HG03521 (cell line): ENCODE measurements around the gene SLC26A11.

Experiments
- ATAC-seq: cut with Tn5 transposase; IDR thresholded peaks from one replicate; pipeline ENCODE4 v1.9.1; 2021; ENCODE audit warnings: mild to moderate bottlenecking, moderate library complexity; ENCODE audit not compliant: unreplicated experiment

SLC26A11 gene

DNA sequence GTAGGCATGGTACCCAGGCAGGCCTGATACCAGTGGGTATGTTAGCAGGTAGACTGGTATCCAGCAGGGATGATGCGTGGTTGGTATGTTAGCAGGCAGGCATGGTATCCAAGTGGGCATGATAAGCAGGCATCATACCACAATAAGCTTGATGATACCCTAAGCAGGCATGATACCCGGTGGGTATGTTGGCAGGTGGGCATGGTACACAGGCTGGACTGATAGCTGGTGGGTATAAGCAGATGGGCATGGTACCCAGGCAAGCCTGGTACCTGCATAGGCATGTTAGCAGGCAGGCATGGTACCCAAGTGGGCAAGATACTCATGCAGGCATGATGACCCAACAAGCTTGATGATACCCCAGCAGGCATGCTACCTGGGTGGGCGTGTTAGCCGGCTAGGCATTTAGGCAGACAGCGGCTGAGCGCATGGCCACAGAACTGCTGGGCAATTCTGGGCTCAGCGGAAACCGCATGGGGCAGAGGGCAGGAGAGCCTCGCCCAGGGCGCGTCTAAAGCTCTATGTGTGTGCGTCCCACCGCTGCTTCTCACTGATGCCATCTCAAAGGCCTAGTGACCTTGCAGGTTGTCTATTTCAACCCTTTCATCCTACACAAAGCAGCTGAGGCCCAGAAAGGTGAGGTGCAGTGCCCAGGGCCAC, 2.4 kb upstream of the SLC26A11 start:
- ATAC-seq: no peak

DNA sequence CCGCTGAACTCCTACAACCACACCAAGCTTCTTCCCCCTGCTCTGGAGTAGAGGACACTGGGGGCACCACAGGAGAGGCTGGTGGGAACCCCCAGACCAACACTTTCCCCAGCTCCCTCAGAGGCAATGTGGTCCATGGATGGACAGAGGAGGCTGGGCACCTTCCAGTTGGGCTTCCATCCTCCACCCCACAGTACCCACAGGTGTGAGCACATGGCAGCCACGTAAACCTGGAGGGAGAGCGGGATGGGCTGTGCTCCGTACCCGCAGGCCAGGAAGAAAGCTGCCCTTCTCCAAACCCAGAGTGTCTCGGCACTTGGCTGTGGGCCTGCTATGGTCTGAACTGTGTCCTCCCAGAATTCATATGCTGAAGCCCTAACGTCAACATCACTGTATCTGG, 1.8 kb upstream of the SLC26A11 start:
- no peak for ATAC-seq

DNA sequence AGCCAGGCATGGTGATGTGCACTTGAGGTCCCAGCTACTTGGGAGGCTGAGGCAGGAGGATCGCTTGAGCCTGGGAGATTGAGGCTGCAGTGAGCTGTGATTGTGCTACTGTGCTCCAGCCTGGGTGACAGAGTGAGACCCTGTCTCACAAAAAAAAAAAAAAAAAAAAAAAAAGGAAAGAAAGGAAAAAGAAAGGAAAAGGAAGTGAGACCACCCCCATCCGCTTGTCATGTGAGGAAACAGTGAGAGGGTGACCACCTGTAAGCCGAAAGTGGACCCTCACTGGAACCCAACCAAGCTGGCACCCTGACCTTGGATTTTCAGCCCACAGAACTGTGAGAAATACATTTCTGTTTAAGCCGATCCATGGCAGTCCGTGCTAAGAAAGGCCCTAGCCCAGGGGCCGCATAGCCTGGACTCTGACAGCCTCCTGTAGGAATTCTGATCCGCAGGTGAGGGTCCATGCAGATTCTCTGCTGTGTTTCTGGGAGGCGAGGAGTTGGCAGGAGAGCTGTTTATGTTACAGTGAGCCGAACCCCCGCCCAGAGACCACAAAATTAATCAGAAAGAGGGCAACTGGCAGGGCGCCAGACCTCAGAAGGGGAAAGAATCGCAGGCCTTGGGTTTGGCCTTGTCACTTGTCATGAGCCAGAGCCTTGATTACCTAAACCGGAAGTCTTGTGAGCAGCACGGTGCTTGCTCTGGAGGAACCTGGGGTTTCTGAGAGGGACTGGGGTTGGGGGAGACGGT, 1.0 kb upstream of the SLC26A11 start:
- ATAC-seq: no peak

DNA sequence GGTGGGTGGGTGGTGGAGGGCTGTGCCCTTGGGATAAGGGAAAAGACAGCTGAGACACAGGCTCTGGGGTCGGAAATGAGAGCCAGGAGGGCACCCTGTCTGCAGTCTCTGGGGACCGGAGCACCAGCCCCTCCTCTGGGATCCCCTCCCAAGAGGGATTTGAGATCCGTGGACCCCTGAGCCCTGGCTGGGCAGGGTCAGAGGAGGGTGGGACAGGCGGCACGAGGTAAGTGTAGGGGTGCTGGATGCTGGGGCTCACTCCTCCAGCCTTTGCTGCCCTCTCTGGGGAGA, 519 bp upstream of the SLC26A11 start:
- no peak for ATAC-seq

DNA sequence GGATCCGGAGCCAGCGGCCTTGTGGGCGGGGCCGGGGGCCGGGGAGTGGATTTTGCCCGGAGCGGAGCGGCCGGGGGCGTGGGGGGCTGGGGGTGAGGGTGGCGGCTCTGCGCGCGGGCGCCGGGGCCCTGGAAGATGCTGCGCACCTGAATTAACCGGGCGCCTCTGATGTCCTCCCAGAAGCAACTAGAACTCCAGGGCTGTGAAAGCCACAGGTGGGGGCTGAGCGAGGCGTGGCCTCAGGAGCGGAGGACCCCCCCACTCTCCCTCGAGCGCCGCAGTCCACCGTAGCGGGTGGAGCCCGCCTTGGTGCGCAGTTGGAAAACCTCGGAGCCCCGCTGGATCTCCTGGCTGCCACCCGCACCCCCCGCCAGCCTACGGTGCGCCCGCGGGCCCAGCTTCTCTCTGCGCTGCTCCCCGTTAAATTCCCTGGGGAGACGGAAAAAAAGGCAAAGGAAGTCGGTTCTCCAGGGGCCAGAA, 549 bp downstream of the SLC26A11 start:
- no peak for ATAC-seq

DNA sequence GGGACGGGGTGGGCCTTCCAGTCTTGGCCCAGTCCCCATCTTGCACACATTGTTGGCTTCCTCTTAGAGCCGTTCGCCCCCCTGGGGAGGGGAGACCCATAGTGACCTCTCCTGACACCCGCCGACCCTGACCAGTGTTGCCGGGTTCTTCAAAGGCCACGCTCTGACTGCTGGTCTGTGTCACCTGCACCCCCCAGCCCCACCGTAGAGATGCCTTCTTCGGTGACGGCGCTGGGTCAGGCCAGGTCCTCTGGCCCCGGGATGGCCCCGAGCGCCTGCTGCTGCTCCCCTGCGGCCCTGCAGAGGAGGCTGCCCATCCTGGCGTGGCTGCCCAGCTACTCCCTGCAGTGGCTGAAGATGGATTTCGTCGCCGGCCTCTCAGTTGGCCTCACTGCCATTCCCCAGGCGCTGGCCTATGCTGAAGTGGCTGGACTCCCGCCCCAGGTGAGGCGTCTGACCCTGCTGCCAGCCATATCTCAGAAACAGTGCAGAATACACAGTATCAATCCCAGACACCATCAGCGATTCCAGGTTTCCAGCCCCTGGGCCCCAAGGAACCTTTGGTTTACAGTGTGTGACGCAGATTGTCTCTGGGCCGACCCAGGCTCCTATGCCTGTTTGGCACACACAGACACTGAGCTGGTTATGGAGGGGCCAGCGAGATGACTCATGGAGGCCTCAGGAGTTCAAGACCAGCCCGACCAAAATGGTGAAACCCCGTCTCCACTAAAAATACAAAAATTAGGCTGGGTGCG, 1.3 kb downstream of the SLC26A11 start:
- ATAC-seq: no peak

DNA sequence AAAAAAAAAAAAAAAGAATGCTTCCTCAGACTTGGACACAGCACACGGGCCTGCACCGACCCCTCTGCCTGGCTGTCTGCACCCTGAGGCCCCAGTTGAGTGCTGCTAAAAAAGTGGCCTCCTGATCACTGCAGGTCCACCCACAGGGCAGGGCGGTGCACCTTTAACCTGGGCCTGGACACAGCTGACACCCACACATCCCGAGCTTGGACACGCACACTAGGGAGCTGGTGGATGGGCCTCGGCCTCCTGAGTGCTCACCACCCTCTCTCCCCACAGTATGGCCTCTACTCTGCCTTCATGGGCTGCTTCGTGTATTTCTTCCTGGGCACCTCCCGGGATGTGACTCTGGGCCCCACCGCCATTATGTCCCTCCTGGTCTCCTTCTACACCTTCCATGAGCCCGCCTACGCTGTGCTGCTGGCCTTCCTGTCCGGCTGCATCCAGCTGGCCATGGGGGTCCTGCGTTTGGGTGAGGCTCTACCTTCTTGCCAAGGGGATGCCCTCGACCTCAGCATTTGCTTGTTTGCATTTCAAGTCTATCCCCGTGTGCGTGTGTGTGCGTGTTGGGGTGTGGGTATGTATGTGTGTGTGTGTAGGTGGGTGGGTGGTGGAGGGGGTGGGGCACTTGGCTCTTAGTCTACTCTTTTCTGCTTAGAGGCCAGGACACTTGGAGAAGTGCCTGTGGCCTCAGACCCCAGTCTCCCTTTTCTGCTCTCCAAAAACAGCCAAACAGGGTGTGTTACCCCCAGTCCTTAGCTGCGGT, 2.3 kb downstream of the SLC26A11 start:
- ATAC-seq: no peak

DNA sequence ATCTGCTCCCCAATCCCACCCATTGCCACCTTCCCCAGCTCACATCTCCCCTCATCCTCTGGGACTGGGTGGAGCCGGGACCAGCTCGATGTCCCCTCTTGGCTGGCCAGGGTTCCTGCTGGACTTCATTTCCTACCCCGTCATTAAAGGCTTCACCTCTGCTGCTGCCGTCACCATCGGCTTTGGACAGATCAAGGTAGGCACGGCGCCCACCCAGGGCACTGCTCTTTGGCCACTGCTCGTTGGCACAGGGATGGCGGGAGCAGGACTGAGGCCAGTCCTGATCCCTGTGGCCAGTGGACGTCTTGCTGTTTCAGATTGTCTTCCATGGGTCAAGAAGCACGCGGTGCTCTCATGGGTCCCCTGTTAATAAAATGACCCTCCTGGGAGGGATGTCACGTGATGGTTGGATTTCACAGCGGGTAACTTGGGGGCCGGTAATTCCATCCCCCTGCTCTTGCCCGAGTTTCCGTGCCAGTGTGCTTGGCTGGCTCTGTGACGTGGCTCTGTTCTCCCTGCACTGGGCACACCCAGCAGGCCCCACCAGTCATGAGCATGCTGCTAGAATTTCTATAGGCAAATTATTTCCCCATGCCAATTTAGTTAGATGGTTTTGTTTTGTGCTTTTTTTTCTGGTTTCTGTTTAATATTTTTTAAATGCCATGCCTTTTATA, 3.1 kb downstream of the SLC26A11 start:
- no peak for ATAC-seq

DNA sequence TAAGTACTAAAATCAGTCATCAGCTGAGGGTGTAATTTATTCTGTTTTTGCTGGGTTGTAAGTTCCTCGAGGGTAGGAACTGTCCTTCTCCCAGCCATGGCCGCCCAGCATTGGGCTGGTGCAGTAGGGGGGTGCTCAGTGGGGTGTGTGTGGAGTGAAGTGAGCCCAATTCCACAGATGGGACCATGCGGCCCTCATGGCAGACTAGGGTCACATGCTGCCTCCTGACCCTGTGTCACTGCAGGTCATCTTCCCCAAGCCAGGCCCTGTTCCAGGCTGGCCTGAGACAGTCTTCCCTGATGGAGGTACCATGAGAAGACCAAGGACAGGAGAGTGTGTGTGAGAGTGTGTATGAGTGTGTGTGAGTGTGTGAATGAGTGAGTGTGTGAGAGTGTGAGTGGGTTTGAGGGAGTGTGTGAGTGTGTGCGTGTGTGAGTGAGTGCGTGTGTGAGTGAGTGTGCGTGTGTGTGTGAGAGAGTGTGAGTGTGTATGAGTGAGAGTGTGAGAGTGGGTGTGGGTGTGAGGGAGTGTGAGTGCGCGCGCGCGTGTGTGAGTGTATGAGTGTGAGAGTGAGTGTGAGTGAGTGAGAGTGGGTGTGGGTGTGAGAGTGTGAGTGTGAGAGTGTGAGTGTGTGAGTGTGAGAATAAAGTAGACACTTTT, 3.7 kb downstream of the SLC26A11 start:
- ATAC-seq: no peak

DNA sequence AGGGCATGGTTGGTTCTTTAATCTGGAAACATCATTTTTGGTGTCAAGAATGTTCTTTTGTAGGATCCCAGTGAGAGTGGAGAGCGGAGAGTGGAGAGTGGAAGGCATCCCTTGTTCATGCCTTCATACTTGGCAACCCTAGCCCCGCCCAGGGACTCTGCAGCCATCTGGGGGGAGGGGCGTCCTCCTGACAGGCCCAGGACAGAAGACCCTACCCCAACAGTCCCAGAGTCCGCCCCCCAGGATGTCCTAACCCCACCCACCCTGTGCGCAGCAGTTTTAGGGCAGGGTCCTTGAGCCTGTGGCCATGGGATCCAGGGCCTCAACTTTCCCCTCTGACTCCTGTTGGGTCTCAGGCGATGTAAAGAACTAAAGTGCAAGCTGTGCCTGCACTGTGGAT, 4.5 kb downstream of the SLC26A11 start:
- no peak for ATAC-seq

DNA sequence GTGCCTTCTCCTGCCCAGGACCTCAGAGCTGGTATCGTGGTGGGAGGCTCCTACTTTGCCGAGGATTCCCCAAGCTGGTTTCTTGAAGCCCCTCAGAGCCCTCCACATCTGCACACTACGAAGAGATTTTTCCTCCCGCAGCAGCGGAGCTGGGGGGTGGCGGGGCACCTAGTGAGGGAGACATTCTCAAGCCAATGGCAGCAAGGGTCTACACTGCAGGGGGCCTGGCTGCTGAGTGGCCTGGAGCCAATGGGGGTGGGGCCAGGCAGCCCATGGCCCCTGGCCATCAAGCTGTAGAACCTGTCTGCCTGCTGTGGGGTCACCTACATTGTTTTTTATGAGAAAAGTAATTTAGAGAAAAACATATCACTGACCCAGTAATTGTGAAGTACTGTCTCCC, 5.0 kb downstream of the SLC26A11 start:
- no peak for ATAC-seq

DNA sequence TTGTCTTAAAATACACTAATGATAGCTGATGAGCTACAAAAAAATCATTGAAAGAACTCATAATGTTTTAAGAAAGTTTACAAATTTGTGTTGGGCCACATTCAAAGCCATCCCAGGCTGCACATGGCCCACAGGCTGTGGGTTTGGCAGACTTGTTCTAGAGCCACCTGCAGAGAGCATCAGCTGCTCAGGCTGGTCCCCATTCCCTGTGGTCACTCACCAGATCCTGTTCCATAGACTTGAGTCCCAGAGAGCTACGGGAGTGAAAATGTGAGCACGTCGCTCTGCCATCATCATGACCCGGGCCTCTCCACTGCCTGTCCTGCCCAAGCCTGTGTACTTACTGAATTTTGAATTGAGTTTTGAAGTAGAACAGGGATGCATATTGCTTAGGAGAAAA, 6.9 kb downstream of the SLC26A11 start:
- no peak for ATAC-seq

DNA sequence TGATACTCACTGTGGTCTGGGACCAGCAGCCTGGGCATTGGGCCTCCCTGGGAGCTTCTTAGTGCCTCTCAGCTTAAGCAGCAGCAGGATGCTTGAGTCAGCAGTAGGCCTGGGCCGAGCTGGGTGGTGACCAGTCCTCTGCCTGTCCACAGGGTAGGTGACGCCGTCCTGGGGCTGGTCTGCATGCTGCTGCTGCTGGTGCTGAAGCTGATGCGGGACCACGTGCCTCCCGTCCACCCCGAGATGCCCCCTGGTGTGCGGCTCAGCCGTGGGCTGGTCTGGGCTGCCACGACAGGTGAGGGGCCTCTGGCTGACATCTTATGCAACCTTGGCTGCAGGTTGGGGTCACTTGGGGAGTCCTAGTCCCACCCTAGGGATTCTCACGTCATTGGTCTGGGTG, 7.4 kb downstream of the SLC26A11 start:
- no peak for ATAC-seq

DNA sequence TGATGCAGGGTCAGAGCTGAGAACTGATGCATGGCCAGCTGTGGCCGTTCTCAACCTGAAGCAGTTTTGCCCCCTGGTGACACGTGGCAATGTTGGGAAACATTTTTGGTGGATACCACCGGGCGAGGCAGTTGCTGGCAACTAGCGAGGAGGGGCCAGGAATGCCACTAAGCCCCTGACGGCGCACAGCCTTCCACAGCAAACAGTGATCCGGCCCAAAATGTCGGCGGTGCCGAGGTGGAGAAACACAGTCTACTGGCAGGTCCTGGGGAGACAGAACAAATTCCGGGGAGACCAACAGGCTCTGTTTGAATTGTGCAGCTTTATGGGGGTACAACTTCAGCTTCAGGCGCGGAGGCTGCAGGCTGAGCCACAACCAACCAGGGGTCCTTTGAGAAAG, 8.2 kb downstream of the SLC26A11 start:
- no peak for ATAC-seq

DNA sequence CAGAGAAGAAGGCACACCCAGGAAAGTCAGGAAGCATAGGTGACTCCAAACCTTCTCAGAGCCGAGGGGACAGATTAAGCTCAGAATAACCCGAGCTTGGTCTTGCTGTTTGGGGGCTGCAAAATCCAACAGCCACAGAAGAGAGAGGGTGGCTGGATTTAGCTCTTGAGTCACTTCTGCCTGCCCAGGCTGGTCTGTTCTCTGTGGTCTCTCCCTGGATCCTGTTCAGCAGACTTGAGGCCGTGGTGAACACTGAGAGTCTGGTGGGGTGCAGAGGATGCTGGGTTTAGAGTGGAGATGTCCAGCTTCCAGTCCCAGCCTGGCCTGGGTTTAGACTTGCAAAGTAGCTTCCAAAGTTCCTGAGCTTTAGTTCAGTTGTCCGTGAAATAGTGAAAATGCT, 8.8 kb downstream of the SLC26A11 start:
- ATAC-seq: no peak

DNA sequence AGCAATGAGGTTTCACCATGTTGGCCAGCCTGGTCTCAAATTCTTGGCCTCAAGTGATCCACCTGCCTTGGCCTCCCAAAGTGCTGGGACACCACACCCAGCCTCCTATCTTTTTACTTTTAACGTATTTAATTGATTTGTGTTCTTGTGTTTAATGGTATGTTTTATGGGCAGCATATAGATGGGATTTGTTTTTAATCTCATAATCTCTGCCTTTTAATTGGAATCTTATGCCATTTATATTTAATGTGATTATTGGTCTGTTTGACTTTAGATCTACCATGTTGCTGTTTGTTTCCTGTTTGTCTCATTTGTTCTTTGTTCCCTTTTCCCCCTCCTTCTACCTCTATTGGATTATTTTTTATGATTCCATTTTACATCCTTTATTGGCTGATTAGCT, 12.2 kb downstream of the SLC26A11 start:
- no peak for ATAC-seq

DNA sequence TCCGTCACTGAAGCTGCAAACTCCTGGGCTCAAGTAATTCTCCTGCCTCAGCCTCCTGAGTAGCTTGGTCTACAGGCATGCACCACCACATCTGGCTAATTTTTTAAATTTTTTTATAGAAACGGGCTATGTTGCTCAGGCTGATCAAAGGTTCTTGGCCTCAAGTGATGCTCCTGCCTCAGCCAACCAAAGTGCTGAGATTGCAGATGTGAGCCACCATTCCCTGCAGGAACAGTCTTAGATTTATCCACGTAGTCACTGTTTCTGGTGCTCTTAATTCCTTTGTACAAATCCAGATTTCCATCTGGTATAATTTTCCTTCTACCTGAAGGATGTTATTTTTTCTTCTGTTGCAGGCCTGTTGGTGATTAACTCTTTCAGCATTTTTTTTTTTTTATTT, 13.0 kb downstream of the SLC26A11 start:
- ATAC-seq: no peak

DNA sequence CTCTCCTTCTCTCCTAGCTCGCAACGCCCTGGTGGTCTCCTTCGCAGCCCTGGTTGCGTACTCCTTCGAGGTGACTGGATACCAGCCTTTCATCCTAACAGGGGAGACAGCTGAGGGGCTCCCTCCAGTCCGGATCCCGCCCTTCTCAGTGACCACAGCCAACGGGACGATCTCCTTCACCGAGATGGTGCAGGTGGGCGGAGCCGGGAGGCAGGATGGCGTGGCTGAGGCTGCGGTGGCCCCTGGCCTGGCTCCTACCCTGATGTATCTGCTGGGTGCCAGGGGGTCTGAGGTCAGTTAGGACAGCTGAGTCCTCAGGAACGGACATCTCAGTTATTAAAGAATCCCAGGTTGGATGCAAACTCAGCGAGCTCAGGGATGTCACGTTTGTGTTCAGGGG, 16.7 kb downstream of the SLC26A11 start:
- ATAC-seq: no peak

DNA sequence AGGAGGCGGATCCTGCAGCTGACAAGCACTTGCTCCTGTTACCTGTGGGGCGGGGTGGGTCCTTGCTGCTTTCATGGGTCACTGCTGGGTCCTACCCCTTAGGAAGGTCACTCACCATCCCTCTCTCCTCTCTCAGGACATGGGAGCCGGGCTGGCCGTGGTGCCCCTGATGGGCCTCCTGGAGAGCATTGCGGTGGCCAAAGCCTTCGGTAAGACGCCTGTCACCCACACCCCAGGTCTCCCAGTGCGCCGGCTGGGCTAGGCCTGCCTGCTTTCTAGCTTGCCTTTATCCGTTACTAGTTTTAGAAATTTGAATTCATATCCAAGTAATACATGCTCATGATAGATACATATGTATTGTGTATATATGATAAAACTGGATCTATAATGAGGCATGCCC, 17.2 kb downstream of the SLC26A11 start:
- ATAC-seq: no peak

DNA sequence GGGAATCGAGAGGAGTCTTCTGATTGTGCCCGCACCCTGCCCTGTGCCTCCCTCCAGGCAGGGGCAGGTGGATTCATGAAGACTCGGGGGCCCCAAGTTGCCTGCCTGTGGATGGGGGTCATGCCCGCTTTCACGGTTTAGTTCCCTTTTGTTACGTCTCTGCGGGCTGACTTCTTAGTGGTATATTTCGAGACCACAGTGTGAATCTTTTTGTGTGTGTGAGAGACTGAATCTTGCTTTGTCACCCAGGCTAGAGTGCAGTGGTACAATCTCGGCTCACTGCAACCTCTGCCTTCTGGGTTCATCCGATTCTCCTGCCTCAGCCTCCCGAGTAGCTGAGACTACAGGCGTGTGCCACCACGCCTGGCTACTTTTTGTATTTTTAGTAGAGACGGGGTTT, 22.3 kb downstream of the SLC26A11 start:
- no peak for ATAC-seq
